ENCODE results near the gene PAFAH1B1. TPM values are rescaled to one million over a fixed set of nuclear protein-coding genes. Genes with fewer than 3 reads are reported as not detected.

Gene PAFAH1B1
- total RNA-seq, 2 experiments from 2014 or later, result 164 to 173 TPM

DNA sequence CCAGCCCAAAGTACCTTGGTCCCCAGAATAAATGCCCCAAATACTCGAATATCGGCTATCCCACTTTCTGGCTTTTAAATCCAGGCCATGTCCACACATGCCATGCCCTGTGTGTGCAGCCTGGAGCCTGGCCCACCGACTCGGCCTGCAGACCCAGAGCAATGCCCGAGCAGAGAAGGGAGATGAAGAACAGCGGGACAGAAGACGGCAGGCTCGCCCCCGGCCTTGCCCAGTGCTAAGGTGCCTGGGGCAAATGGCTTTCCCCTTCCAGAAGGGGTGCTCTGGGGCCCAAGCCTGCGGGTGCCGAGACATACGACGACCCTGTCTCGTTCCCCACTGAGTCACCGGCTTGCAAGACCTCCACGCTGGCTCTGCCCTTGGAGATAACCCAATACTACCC is 110.2 kb downstream of the PAFAH1B1 start:
- Mint-ChIP-seq H3K4me3 (no peak overlapping the region), H3K27me3 (ENCODE audit: low read depth) (no peaks in the 10 kb centered on the region), H3K36me3 (ENCODE audit: low read depth) (peaks cover 11% of the 10 kb centered on the region), H3K27ac (no peak overlapping the region), H3K4me1 (ENCODE audit: low read depth) (peaks cover 6% of the 10 kb centered on the region), H3K9me3 (ENCODE audit: insufficient read depth) (no peaks in the 10 kb centered on the region)
- ChIA-PET CTCF (no interaction called here), POLR2A (no interaction called here)
- ATAC-seq (no peak), DNase-seq (no peak)

DNA sequence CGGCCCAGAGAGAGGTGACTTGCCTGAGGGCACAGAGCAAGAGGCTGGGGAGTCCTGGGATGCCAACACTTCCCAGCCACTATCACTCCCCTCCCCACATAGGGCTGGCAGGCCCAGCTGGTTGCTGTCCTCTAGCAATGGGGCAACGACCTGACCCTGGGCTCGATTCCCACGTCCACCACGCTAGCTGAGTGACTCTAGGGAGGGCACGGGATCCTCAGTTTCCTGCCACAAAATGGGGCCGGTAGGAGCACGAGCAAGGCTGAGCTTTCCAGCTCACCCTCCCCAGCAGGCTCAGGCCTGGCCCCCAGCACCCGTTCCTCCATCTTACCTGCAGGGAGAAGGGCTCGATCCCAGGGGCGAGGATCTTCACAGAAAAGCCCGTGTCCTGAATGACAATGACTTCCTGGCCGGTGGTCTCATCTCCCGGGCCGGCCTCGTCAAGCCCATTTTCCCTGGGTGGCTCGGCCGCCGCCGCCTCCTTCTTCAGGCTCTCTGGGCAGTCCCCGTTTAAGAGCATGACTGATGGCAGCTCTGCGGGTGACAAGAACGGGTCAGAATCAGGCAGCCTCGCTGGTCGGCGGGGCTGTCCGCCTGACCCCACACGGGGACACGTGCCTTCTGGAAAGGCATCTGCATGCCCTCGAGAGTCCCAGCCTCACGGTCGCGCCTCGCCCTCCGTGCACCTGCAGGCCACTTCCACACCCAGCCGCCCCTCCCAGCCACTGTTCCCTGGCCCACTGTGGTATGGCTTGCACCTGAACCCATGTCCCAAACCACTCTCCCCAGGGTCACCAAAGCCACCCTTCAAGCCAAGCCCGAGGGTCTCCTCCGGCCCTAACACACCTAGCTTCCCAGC is 110.8 kb downstream of the PAFAH1B1 start:
- Mint-ChIP-seq H3K36me3 (ENCODE audit: low read depth) (peaks cover 9% of the 10 kb centered on the region), H3K27ac (no peak overlapping the region)

DNA sequence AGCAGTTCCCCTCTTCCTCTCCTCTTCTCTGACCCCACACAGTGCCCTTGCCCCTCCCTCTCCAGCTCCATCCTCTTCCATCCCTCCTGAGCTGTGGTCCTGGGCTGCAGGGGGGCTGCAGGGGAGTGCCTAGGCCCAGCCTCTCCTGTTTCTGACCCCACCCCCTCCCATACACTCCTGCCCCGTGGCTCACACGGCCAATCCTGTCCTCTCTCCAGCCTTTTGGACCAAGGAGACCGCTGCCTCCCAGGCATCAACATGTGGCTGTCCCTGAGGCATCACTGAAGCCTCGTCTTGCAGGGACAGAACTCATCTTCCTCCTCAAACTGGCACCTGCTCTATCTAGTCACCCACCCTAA is 111.4 kb downstream of the PAFAH1B1 start:
- Mint-ChIP-seq H3K4me1 (ENCODE audit: low read depth) (peaks cover 18% of the 10 kb centered on the region), H3K27ac (peak overlapping the region; percentile 37), H3K4me3 (no peak overlapping the region), H3K9me3 (ENCODE audit: insufficient read depth) (no peaks in the 10 kb centered on the region), H3K36me3 (ENCODE audit: low read depth) (peaks cover 9% of the 10 kb centered on the region), H3K27me3 (ENCODE audit: low read depth) (no peaks in the 10 kb centered on the region)
- CTCF ChIA-PET, result no interaction called here
- POLR2A ChIA-PET, result no interaction called here
- no peak for ATAC-seq
- DNase-seq, result no peak

More for the DNA sequence above, 110.8 kb downstream of the PAFAH1B1 start:
- no peak for ATAC-seq
- Mint-ChIP-seq H3K9me3 (ENCODE audit: insufficient read depth) (no peaks in the 10 kb centered on the region), H3K4me3 (no peak overlapping the region), H3K27me3 (ENCODE audit: low read depth) (no peaks in the 10 kb centered on the region), H3K4me1 (ENCODE audit: low read depth) (peaks cover 12% of the 10 kb centered on the region)
- DNase-seq, result no peak
- CTCF ChIA-PET, result no interaction called here
- POLR2A ChIA-PET, result no interaction called here

DNA sequence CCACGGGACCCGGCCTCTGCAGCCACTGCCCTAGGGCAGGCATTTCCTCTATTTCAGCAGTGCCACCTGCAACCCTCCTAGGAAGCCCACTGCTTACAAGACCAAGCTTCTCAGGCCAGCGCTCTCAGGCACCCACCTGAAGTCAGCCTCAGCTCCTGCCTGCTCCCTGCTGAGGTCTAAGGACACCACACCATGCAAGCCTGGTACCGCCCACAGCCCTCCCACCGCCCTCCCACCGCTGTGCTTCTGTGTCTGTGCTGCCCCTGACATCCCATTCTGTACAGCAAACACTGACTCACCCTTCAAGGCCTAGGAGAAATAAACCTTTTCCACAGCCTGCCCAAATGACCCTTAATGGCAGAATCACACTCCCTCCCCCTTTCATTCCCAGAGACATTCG is 111.8 kb downstream of the PAFAH1B1 start:
- H3K4me1 Mint-ChIP-seq (ENCODE audit: low read depth), result peaks cover 22% of the 10 kb centered on the region
- H3K9me3 Mint-ChIP-seq (ENCODE audit: insufficient read depth), result no peaks in the 10 kb centered on the region
- H3K27me3 Mint-ChIP-seq (ENCODE audit: low read depth), result no peaks in the 10 kb centered on the region
- ATAC-seq (no peak), DNase-seq (no peak)
- POLR2A ChIA-PET, result interaction anchor here (0.5 kb wide), 1 partner anchor 189 kb away, joined by 3 read pairs; no protein-coding TSS in a partner anchor
- CTCF ChIA-PET, result no interaction called here
- H3K27ac Mint-ChIP-seq, result peak overlapping the region; percentile 37
- no peak overlapping the region for H3K4me3 Mint-ChIP-seq
- H3K36me3 Mint-ChIP-seq (ENCODE audit: low read depth), result peaks cover 9% of the 10 kb centered on the region

DNA sequence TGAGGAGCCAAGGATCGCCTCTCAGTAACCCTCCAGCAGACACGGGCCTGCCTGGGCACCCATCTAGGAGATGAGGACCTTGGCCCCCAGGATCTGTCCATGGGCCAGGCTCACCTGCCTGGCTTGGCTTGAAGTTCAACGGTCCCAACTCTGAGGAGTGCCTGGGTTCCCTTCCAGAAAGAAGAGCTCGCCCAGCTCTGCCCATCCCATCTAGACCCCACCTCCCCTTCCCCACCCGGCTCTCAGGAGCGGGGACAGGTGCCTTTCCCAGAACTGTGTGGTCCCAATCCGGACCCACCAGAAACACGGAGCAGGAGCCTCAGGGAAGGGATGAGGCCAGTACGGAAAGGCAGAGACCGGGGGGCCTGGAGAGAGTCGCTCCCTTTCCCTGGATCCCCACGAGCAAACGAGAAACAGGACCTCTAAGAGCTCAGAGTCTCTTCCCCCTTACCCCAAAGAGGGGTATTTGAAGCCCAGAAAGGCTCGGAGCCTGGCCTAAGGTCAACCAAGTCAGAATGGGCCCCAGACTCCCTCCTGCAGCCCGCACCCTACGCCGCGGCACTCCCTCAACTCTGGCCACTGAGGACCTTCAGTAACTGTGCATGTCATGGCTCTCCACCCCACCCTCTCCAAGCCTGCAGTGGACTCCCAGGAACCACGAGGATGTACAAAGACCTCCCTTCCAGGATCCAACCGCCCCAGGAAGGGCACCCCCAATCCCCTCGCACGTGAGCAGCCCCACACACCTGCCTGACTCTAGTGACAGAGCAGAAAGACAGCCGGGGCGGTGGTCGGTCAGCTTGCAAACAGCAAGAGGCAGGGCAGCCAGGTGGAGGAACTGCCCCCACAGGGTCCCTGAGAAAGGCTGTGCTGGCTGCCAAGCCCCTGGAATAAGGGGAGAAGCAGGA is 112.7 kb downstream of the PAFAH1B1 start:
- ATAC-seq, result no peak
- POLR2A ChIA-PET, result no interaction called here
- peaks cover 28% of the 10 kb centered on the region for H3K4me1 Mint-ChIP-seq (ENCODE audit: low read depth)
- no peaks in the 10 kb centered on the region for H3K27me3 Mint-ChIP-seq (ENCODE audit: low read depth)
- H3K9me3 Mint-ChIP-seq (ENCODE audit: insufficient read depth), result no peaks in the 10 kb centered on the region
- DNase-seq, result no peak
- H3K36me3 Mint-ChIP-seq (ENCODE audit: low read depth), result peaks cover 7% of the 10 kb centered on the region
- H3K4me3 Mint-ChIP-seq, result no peak overlapping the region
- CTCF ChIA-PET, result interaction anchor here (0.6 kb wide), 1 partner anchor 324 kb away, joined by 3 read pairs; no protein-coding TSS in a partner anchor
- no peak overlapping the region for H3K27ac Mint-ChIP-seq

DNA sequence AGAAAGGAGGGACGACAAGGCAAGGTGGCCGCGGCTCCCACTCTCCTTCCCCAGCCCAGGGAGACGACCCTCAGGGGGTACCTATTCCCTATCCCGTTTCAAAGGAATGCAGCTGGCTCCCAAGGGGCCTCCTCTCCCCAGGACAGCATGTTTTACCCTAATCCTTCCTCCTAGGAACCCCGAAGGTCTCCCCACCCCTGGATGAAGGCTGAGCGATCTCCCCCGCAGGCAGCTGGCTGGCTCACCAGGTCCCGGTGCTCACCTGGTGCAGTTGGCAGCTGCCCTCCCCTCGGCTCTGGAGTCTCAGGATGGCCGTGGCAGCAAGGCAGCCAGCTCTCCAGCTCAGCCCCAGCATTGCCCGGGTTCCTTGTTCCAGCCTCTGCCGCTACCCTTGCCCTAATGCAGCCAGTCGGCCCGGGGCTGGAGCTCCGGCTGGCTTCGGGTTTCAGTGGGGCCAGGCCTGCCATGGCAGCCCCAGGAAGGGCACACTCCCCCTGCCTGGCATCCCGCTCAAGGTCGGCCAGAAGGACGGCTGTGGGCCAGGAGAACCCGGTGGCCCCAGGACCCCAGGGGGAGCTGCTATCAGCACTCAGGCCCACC is 113.6 kb downstream of the PAFAH1B1 start:
- Mint-ChIP-seq H3K27ac (no peak overlapping the region), H3K4me3 (no peak overlapping the region), H3K36me3 (ENCODE audit: low read depth) (peaks cover 6% of the 10 kb centered on the region), H3K27me3 (ENCODE audit: low read depth) (no peaks in the 10 kb centered on the region), H3K4me1 (ENCODE audit: low read depth) (peaks cover 29% of the 10 kb centered on the region), H3K9me3 (ENCODE audit: insufficient read depth) (no peaks in the 10 kb centered on the region)
- no peak for ATAC-seq
- ChIA-PET POLR2A (no interaction called here), CTCF (interaction anchor here (0.6 kb wide), 1 partner anchor 325 kb away, joined by 3 read pairs; no protein-coding TSS in a partner anchor)
- no peak for DNase-seq

DNA sequence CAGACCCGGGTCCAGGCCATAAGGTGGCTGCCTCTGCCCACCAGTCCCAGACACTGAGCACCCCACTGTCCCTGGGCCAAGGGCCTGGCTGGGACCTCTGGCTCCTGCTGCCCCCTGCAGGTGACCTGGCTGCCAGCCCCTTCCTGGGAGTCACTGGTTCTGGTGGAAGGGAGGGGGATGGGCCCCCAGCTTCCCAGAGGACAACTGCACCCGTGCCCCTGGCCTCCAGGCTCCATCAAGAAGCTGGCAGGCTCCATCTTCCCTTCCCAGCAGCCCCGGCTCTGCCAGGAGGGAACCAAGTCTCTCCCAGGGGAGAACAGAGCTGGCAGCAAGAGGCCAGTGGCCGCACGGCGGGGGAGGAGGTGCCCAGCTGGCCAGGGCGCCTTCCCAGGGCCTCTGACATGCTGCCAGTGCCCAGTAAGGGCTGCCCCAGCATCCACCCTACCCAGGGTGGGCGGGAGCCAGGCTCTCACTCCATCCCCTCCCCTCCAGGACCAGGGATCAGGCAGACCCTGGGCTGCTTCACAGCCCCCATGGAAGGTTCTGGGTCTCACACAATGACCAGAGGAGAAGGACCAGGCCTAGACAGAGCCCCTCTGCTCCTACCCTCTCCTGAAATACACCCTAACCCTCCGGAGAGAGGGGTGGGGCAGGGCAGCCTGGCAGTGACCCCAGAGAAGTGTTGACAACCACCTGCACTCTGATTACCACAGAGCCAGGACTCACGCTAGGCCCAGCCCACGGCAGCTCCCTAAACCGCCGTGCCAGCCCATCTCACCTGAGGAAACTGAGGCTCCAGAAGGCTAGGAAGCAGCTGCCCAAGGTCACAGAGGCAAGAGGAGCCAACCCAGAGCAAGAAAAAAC is 114.5 kb downstream of the PAFAH1B1 start:
- no peak overlapping the region for H3K4me3 Mint-ChIP-seq
- H3K36me3 Mint-ChIP-seq (ENCODE audit: low read depth), result peaks cover 8% of the 10 kb centered on the region
- ATAC-seq, result no peak
- H3K27me3 Mint-ChIP-seq (ENCODE audit: low read depth), result no peaks in the 10 kb centered on the region
- H3K9me3 Mint-ChIP-seq (ENCODE audit: insufficient read depth), result no peaks in the 10 kb centered on the region
- no peak overlapping the region for H3K27ac Mint-ChIP-seq
- POLR2A ChIA-PET, result no interaction called here
- H3K4me1 Mint-ChIP-seq (ENCODE audit: low read depth), result peaks cover 38% of the 10 kb centered on the region
- CTCF ChIA-PET, result interaction anchor here (0.6 kb wide), 1 partner anchor 325 kb away, joined by 3 read pairs; no protein-coding TSS in a partner anchor
- peak; percentile 25 for DNase-seq

DNA sequence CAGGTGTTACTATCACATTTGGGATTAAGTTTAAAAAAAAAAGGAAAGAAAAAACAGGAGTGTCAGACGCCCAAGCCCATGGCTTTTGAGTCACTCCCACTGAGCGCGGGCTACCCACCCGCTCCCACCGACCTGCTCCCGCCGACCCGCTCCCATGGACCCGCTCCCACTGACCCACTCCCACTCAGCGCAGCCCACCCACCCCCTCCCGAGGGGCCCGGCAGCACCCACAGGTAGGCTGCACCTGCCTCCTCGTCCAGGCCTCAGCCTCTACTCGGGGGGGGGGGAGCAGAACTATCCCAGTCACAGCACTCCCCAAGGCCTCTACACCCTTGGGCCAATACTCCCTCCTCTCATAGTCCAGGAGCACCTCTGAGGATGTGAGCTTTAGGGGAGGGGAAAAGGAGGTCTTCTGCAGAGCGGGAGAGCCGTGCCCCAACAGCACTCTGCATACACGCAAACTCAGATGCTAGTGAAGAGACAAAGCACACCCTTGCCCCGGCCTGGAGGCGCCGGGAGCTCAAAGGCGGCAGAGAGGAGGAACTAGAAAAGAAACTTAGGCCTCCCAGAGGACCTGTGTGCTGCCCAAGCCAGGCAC is 115.2 kb downstream of the PAFAH1B1 start:
- H3K27ac Mint-ChIP-seq, result peak overlapping the region; percentile 61
- H3K27me3 Mint-ChIP-seq (ENCODE audit: low read depth), result no peaks in the 10 kb centered on the region
- ATAC-seq, result no peak
- no peak for DNase-seq
- peaks cover 6% of the 10 kb centered on the region for H3K36me3 Mint-ChIP-seq (ENCODE audit: low read depth)
- POLR2A ChIA-PET, result no interaction called here
- H3K4me3 Mint-ChIP-seq, result no peak overlapping the region
- H3K9me3 Mint-ChIP-seq (ENCODE audit: insufficient read depth), result no peaks in the 10 kb centered on the region
- CTCF ChIA-PET, result no interaction called here
- peaks cover 38% of the 10 kb centered on the region for H3K4me1 Mint-ChIP-seq (ENCODE audit: low read depth)

DNA sequence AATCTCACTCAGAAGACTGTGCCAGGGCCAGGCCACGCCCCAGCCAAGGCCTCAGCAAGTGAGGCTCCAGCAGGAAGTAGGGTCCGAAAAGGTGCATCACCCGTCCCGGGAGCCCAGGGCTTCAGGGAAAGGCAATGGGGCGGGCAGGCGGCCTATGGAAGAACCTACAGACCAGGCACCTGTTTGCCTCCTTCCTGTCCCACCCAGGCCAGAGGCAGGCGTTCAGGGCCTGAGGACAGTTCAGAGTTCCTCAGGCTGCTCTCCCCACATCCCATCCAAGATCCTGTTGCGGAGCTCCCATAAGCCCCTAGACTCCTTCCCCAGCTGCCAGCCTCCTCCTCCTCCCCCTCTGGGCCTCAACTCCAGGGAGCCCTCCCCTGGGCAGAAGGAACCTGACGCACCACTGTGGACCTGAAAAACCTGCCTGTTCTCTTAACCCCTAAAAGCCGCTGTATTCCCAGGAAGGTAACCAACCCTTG is 115.8 kb downstream of the PAFAH1B1 start:
- ChIA-PET POLR2A (interaction anchor here (1.3 to 1.6 kb wide), 2 partner anchors 13 to 117 kb away, joined by 3 to 4 read pairs; no protein-coding TSS in a partner anchor), CTCF (interaction anchor here (1.3 to 1.7 kb wide), 2 partner anchors 293 to 326 kb away, joined by 5 to 6 read pairs; no protein-coding TSS in a partner anchor)
- peak overlapping the region; percentile 85 for H3K4me3 Mint-ChIP-seq
- H3K36me3 Mint-ChIP-seq (ENCODE audit: low read depth), result peaks cover 6% of the 10 kb centered on the region
- DNase-seq, result no peak
- peaks cover 38% of the 10 kb centered on the region for H3K4me1 Mint-ChIP-seq (ENCODE audit: low read depth)
- H3K27me3 Mint-ChIP-seq (ENCODE audit: low read depth), result no peaks in the 10 kb centered on the region
- no peak for ATAC-seq
- no peaks in the 10 kb centered on the region for H3K9me3 Mint-ChIP-seq (ENCODE audit: insufficient read depth)
- H3K27ac Mint-ChIP-seq, result peak overlapping the region; percentile 66

DNA sequence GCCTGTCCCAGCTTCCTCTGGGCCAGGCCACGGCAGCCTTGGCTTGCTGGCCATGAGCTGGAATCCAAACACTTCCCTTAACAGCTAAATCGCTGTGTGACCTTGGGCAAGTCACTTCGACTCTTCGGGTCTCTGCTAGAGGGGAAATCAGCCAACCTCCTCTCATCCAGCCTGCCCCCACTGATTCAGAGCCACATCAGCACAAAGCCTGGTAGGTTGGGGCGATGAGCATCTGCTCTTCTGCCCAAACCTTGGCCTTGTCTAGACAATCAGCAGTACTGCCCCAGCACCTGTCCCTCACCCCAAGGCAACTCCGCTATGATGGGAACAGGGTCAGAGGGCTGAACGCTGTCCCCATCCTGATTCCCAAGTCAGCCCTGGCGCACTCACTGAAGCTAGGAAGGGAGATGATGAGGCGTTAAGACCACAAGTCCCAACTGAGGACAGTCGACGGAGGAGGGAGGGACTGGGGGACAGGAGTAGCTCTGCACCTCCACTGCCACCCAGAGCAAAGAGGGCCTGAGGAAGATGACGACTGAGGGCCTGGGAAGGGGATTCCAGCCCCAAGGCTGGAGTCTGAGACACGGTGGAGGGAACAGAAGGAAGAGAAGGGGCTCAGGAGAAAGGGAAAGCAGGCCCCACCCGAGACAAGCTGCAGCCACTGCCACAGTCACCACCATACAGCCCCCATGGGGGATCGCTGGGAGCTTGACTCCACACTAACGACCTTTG is 116.8 kb downstream of the PAFAH1B1 start:
- DNase-seq (no peak), ATAC-seq (no peak)
- H3K27ac Mint-ChIP-seq, result peak overlapping the region; percentile 87
- peaks cover 38% of the 10 kb centered on the region for H3K4me1 Mint-ChIP-seq (ENCODE audit: low read depth)
- H3K27me3 Mint-ChIP-seq (ENCODE audit: low read depth), result no peaks in the 10 kb centered on the region
- H3K4me3 Mint-ChIP-seq, result peak overlapping the region; percentile 85
- H3K9me3 Mint-ChIP-seq (ENCODE audit: insufficient read depth), result no peaks in the 10 kb centered on the region
- POLR2A ChIA-PET, result interaction anchor here (0.9 to 1.6 kb wide), 3 partner anchors 14 to 118 kb away, joined by 3 to 4 read pairs (median 3); no protein-coding TSS in a partner anchor
- CTCF ChIA-PET, result interaction anchor here (1.3 to 1.7 kb wide), 2 partner anchors 294 to 327 kb away, joined by 5 to 6 read pairs; no protein-coding TSS in a partner anchor
- H3K36me3 Mint-ChIP-seq (ENCODE audit: low read depth), result peaks cover 6% of the 10 kb centered on the region

Measured in activated CD8-positive, alpha-beta T cell treated with anti-CD3 and anti-CD28 coated beads, Interleukin-2, amount 10 ng/mL, durations not matched to agents 7 days and 5 days (primary cell).